H9 (cell line): ENCODE measurements around the gene SLC2A2. TPM values are rescaled to one million over a fixed set of nuclear protein-coding genes. Genes with fewer than 3 reads are reported as not detected.

Experiments
- DNase-seq: peaks from one replicate; pipeline ENCODE4 v3.0.0-alpha.2; 2017
- H2AFZ ChIP-seq: one replicate; pipeline ENCODE4 v1.6.1; 2013; ENCODE audit warnings: mild to moderate bottlenecking, low read length, control low read depth, moderate library complexity
- H2AK5ac ChIP-seq: 2 replicates; pipeline ENCODE4 v1.6.1; 2013; ENCODE audit warnings: low read length, control low read depth, mixed read lengths; ENCODE audit not compliant: insufficient read length
- H2BK120ac ChIP-seq: one replicate; pipeline ENCODE4 v1.6.1; 2013; ENCODE audit warnings: low read depth, mild to moderate bottlenecking, low read length, control low read depth, inconsistent platforms; ENCODE audit not compliant: poor library complexity, severe bottlenecking
- H2BK12ac ChIP-seq: 2 replicates; pipeline ENCODE4 v1.6.1; 2013; ENCODE audit warnings: low read length, control low read depth, mixed read lengths, low read depth; ENCODE audit not compliant: insufficient read length
- H2BK15ac ChIP-seq: 2 replicates; pipeline ENCODE4 v1.6.1; 2013; ENCODE audit warnings: low read depth, low read length, control low read depth
- H2BK20ac ChIP-seq: one replicate; pipeline ENCODE4 v1.6.1; 2013; ENCODE audit warnings: low read depth, mild to moderate bottlenecking, low read length, control low read depth, inconsistent platforms; ENCODE audit not compliant: poor library complexity, severe bottlenecking
- H2BK5ac ChIP-seq: 2 replicates; pipeline ENCODE4 v1.6.1; 2013; ENCODE audit warnings: low read length, control low read depth, mixed read lengths; ENCODE audit not compliant: insufficient read length
- H3K14ac ChIP-seq: 2 replicates; pipeline ENCODE4 v1.6.1; 2013; ENCODE audit warnings: low read length, control low read depth; ENCODE audit not compliant: insufficient read depth
- H3K18ac ChIP-seq: 2 replicates; pipeline ENCODE4 v1.6.1; 2013; ENCODE audit warnings: low read depth, mild to moderate bottlenecking, mixed read lengths, low read length, control low read depth; ENCODE audit not compliant: insufficient read length
- H3K23ac ChIP-seq: 2 replicates; pipeline ENCODE4 v1.6.1; 2013; ENCODE audit warnings: low read length, control low read depth, mixed read lengths, low read depth; ENCODE audit not compliant: insufficient read length
- H3K23me2 ChIP-seq: 2 replicates; pipeline ENCODE4 v1.6.1; 2013; ENCODE audit warnings: low read depth, mild to moderate bottlenecking, mixed read lengths, low read length, control low read depth; ENCODE audit not compliant: insufficient read length, poor library complexity, severe bottlenecking
- H3K27ac ChIP-seq: 2 replicates; pipeline ENCODE4 v1.5.1; 2013; ENCODE audit warnings: low read length, control low read depth, mixed read lengths, low read depth; ENCODE audit not compliant: insufficient read length
- H3K27me3 ChIP-seq: 2 replicates; pipeline ENCODE4 v1.6.1; 2013; ENCODE audit warnings: low read length, control low read depth, inconsistent platforms; ENCODE audit not compliant: insufficient read depth
- H3K4ac ChIP-seq: 2 replicates; pipeline ENCODE4 v1.6.1; 2013; ENCODE audit warnings: low read depth, mild to moderate bottlenecking, control low read depth, inconsistent platforms, low read length, moderate library complexity
- H3K4me1 ChIP-seq: 2 replicates; pipeline ENCODE4 v1.6.1; 2013; ENCODE audit warnings: low read length, control low read depth, inconsistent platforms; ENCODE audit not compliant: insufficient read depth
- H3K4me2 ChIP-seq: 2 replicates; pipeline ENCODE4 v1.6.1; 2013; ENCODE audit warnings: low read length, control low read depth, mixed read lengths; ENCODE audit not compliant: insufficient read length, insufficient read depth
- H3K56ac ChIP-seq: 2 replicates; pipeline ENCODE4 v1.6.1; 2013; ENCODE audit warnings: low read depth, mild to moderate bottlenecking, mixed read lengths, low read length, control low read depth; ENCODE audit not compliant: insufficient read length
- H3K79me1 ChIP-seq: 2 replicates; pipeline ENCODE4 v1.6.1; 2013; ENCODE audit warnings: low read depth, mild to moderate bottlenecking, moderate library complexity, low read length, control low read depth, inconsistent platforms; ENCODE audit not compliant: insufficient read depth, poor library complexity, severe bottlenecking
- H3K79me2 ChIP-seq: 2 replicates; pipeline ENCODE4 v1.6.1; 2013; ENCODE audit warnings: low read length, control low read depth, inconsistent platforms; ENCODE audit not compliant: insufficient read depth
- H3K9ac ChIP-seq: 2 replicates; pipeline ENCODE4 v1.6.1; 2013; ENCODE audit warnings: low read length, control low read depth, mixed read lengths; ENCODE audit not compliant: insufficient read length; ENCODE audit errors: extremely low read depth
- H3K9me3 ChIP-seq: one replicate; pipeline ENCODE4 v1.6.1; 2013; ENCODE audit warnings: low read depth, low read length, inconsistent platforms; ENCODE audit not compliant: control insufficient read depth
- H3T11ph ChIP-seq: one replicate; pipeline ENCODE4 v1.6.1; 2013; ENCODE audit warnings: mild to moderate bottlenecking, low read length, control low read depth, inconsistent platforms
- H4K20me1 ChIP-seq: one replicate; pipeline ENCODE4 v1.6.1; 2013; ENCODE audit not compliant: control insufficient read depth, insufficient read length, insufficient read depth
- H4K5ac ChIP-seq: 2 replicates; pipeline ENCODE4 v1.6.1; 2013; ENCODE audit warnings: low read depth, mild to moderate bottlenecking, mixed read lengths, low read length, control low read depth; ENCODE audit not compliant: insufficient read length
- H4K8ac ChIP-seq: replicated peaks from 2 replicates; pipeline ENCODE4 v1.6.1; 2013; ENCODE audit warnings: low read length, control low read depth, mixed read lengths, low read depth; ENCODE audit not compliant: insufficient read length
- H4K91ac ChIP-seq: 2 replicates; pipeline ENCODE4 v1.6.1; 2013; ENCODE audit warnings: low read depth, mild to moderate bottlenecking, moderate library complexity, mixed read lengths, low read length, control low read depth; ENCODE audit not compliant: insufficient read length
- H3K27ac Mint-ChIP-seq, 3 experiments: 2 replicates in 2 of 3; 3 replicates in 1 of 3; pipeline ENCODE4 v1.8.0; 2020 to 2021; ENCODE audit warnings: mixed read lengths in 3 of 3, mild to moderate bottlenecking in 1 of 3, moderate library complexity in 1 of 3
- H3K27me3 Mint-ChIP-seq: 2 replicates; pipeline ENCODE4 v1.8.0; 2021; ENCODE audit warnings: low read depth, mild to moderate bottlenecking, moderate library complexity, mixed read lengths
- H3K36me3 Mint-ChIP-seq, 3 experiments: 2 replicates in 2 of 3; 3 replicates in 1 of 3; pipeline ENCODE4 v1.8.0; 2020 to 2021; ENCODE audit warnings: low read depth in 3 of 3, mixed read lengths in 3 of 3; ENCODE audit not compliant: insufficient read depth in 1 of 3
- H3K4me1 Mint-ChIP-seq, 2 experiments: 2 replicates each; pipeline ENCODE4 v1.8.0; 2020; ENCODE audit warnings: mixed read lengths in 2 of 2
- H3K4me3 Mint-ChIP-seq, 2 experiments: 2 replicates in 1 of 2; 3 replicates in 1 of 2; pipeline ENCODE4 v1.8.0; 2020 to 2021; ENCODE audit warnings: mild to moderate bottlenecking in 2 of 2, mixed read lengths in 2 of 2, moderate library complexity in 1 of 2
- H3K9me3 Mint-ChIP-seq, 2 experiments: 2 replicates in 1 of 2; 3 replicates in 1 of 2; pipeline ENCODE4 v1.8.0; 2020; ENCODE audit warnings: mild to moderate bottlenecking in 2 of 2, mixed read lengths in 2 of 2, moderate library complexity in 1 of 2
- WGBS: extraction: QIAGEN DNeasy Blood & Tissue Kit; methylation state at CpG from one replicate; pipeline ENCODE4 v1.1.7; 2013; ENCODE audit warnings: missing lambda C conversion rate, low lambda C conversion rate, mixed read lengths; ENCODE audit not compliant: insufficient read length; ENCODE audit errors: extremely low coverage; 5-methylcytosine and 5-hydroxymethylcytosine counted together
- total RNA-seq: library from RNA; stranded (reverse); gene quantifications from 2 replicates; pipeline ENCODE4 v1.2.1, GENCODE V29; 2021
- TF ChIP-seq, protein P1 (sequence below): fragments of 200-600 bp; sonication (generic); conservative IDR thresholded peaks from 3 replicates; pipeline ENCODE4 v1.8.0; 2021; ENCODE audit warnings: antibody characterized with exemption, mild to moderate bottlenecking

Gene SLC2A2
- total RNA-seq, 1 experiment from 2014 or later = not detected

DNA sequence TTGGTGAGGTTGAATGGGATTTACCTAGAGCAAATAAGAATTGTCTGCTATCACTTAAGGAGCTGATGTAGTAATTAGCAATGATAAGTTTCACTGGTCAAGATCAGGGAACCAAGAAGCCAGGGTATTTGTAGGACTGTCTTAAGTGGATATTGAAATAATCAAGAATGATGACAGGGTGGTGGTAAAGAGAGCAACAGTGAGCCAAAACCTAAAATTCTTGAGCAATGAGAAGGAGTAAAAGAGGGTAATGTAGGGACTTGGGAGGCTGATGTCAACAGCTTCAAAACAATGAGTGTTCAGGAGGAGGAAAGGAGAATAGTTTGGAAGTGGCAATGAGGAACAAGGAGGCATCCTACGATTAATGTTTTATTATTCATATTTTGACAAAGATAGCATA is 31.5 kb upstream of the SLC2A2 start:
- no peak overlapping the region for H4K91ac ChIP-seq
- H3K27me3 Mint-ChIP-seq = no peaks in the 10 kb centered on the region
- no peak overlapping the region for H3K4me2 ChIP-seq
- no peaks in the 10 kb centered on the region for H3K9me3 ChIP-seq
- H4K5ac ChIP-seq = no peak overlapping the region
- H3K9ac ChIP-seq = no peak overlapping the region
- H3K4me1 Mint-ChIP-seq = peaks cover 13 to 18% of the 10 kb centered on the region in 2 experiments
- no peak overlapping the region for H3K27ac ChIP-seq
- no peak overlapping the region for H2BK12ac ChIP-seq
- peaks cover 0 to 2% (median 0%) of the 10 kb centered on the region in 3 experiments; a peak in 2 of 7 replicates for H3K36me3 Mint-ChIP-seq
- no peaks in the 10 kb centered on the region for H3K23me2 ChIP-seq
- H3K79me1 ChIP-seq = no peaks in the 10 kb centered on the region
- H3K9me3 Mint-ChIP-seq = no peaks in the 10 kb centered on the region; a peak in 1 of 5 replicates
- H4K8ac ChIP-seq = no peak overlapping the region
- no peak overlapping the region for H3K27ac Mint-ChIP-seq
- no peak overlapping the region for H2BK5ac ChIP-seq
- H3K4ac ChIP-seq = no peak overlapping the region
- H3K79me2 ChIP-seq = no peaks in the 10 kb centered on the region
- no peak overlapping the region for H2BK15ac ChIP-seq
- H3K4me1 ChIP-seq = peaks cover 5% of the 10 kb centered on the region; the same call in 1 of the 2 replicates
- H2BK20ac ChIP-seq = no peak overlapping the region
- H4K20me1 ChIP-seq = no peaks in the 10 kb centered on the region
- no peak overlapping the region for H3K18ac ChIP-seq
- DNase-seq = no peak
- H3K4me3 Mint-ChIP-seq = no peak overlapping the region
- WGBS = no CpG with 5 or more reads among the region's 1 CpG
- H2BK120ac ChIP-seq = no peak overlapping the region
- H3K27me3 ChIP-seq = no peaks in the 10 kb centered on the region
- H3K14ac ChIP-seq = no peak overlapping the region
- no peak overlapping the region for H3K23ac ChIP-seq
- H3K56ac ChIP-seq = no peak overlapping the region
- H2AFZ ChIP-seq = no peak overlapping the region
- no peak overlapping the region for H3T11ph ChIP-seq
- TF ChIP-seq, protein P1, sequence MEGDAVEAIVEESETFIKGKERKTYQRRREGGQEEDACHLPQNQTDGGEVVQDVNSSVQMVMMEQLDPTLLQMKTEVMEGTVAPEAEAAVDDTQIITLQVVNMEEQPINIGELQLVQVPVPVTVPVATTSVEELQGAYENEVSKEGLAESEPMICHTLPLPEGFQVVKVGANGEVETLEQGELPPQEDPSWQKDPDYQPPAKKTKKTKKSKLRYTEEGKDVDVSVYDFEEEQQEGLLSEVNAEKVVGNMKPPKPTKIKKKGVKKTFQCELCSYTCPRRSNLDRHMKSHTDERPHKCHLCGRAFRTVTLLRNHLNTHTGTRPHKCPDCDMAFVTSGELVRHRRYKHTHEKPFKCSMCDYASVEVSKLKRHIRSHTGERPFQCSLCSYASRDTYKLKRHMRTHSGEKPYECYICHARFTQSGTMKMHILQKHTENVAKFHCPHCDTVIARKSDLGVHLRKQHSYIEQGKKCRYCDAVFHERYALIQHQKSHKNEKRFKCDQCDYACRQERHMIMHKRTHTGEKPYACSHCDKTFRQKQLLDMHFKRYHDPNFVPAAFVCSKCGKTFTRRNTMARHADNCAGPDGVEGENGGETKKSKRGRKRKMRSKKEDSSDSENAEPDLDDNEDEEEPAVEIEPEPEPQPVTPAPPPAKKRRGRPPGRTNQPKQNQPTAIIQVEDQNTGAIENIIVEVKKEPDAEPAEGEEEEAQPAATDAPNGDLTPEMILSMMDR = no peak
- no peak overlapping the region for H2AK5ac ChIP-seq
